HG02981 (cell line): Measurements from ENCODE around the gene MANBA.
A peak's percentile ranks its signal among the peaks of the same experiment; 100 is the strongest.
"Not testable (repeated sequence)": the region's sequence is repeated elsewhere in the genome, so short reads cannot be mapped to it uniquely, and the experiment has no call there.

Experiments used
- ATAC-seq: cut with Tn5 transposase; IDR thresholded peaks from one replicate; pipeline ENCODE4 v1.9.1; 2021; ENCODE audit warnings: mild to moderate bottlenecking, moderate library complexity; ENCODE audit not compliant: unreplicated experiment

Gene MANBA

GRCh38 chr4:102625232-102625930 lies 135.4 kb downstream of the MANBA start:
- ATAC-seq, result peak; percentile 97

- no peak for ATAC-seq
Observed at GRCh38 chr4:102624505-102624904, 136.3 kb downstream of the MANBA start.

- no peak for ATAC-seq
Observed at GRCh38 chr4:102623622-102624021, 137.1 kb downstream of the MANBA start.

GRCh38 chr4:102620697-102621497 lies 139.9 kb downstream of the MANBA start:
- no peak for ATAC-seq

- ATAC-seq, result not testable (repeated sequence)
Observed at GRCh38 chr4:102619776-102620631, 140.8 kb downstream of the MANBA start.

- not testable (repeated sequence) for ATAC-seq
Observed at GRCh38 chr4:102619021-102619420, 141.7 kb downstream of the MANBA start.

GRCh38 chr4:102616636-102617035 lies 144.1 kb downstream of the MANBA start:
- no peak for ATAC-seq

- no peak for ATAC-seq
Observed at GRCh38 chr4:102614801-102615200, 146.0 kb downstream of the MANBA start.

- peak; percentile 57 for ATAC-seq
Observed at GRCh38 chr4:102612824-102613366, 147.9 kb downstream of the MANBA start.

GRCh38 chr4:102612210-102612609 lies 148.6 kb downstream of the MANBA start:
- no peak for ATAC-seq

- ATAC-seq, result no peak
Observed at GRCh38 chr4:102610476-102610875, 150.3 kb downstream of the MANBA start.

GRCh38 chr4:102610007-102610406 lies 150.8 kb downstream of the MANBA start:
- no peak for ATAC-seq

GRCh38 chr4:102608190-102608589 lies 152.6 kb downstream of the MANBA start:
- no peak for ATAC-seq

- ATAC-seq, result no peak
Observed at GRCh38 chr4:102606846-102607450, 153.8 kb downstream of the MANBA start.

GRCh38 chr4:102606261-102606660 lies 154.5 kb downstream of the MANBA start:
- ATAC-seq, result no peak

- ATAC-seq, result no peak
Observed at GRCh38 chr4:102604222-102604940, 156.4 kb downstream of the MANBA start.

- ATAC-seq, result no peak
Observed at GRCh38 chr4:102601586-102602227, 159.1 kb downstream of the MANBA start.

GRCh38 chr4:102600689-102601088 lies 160.1 kb downstream of the MANBA start:
- ATAC-seq, result no peak

- no peak for ATAC-seq
Observed at GRCh38 chr4:102599886-102600285, 160.9 kb downstream of the MANBA start.
